OCI-LY7 (cell line): ENCODE results near the gene NAPSA. TPM values are rescaled to one million over a fixed set of nuclear protein-coding genes. Genes with fewer than 3 reads are reported as not detected.
"Not testable (repeated sequence)": the region's sequence is repeated elsewhere in the genome, so short reads cannot be mapped to it uniquely, and the experiment has no call there.

Experiments
- BruUV-seq: library from RNA; stranded (reverse); fragments of 400-500 nt; replicated peaks from 2 replicates; lab custom pipeline; 2021; lab: Mats Ljungman, UMichigan
- CTCF ChIA-PET: fragments of 300-600 bp; sonication (Branson Sonifier 250); formaldehyde crosslinking; loops from one replicate; lab custom pipeline; 2022; ENCODE audit warnings: antibody characterized with exemption; ENCODE audit not compliant: unreplicated experiment; lab: Charles Lee
- POLR2A ChIA-PET: fragments of 300-600 bp; sonication (Branson Sonifier 250); formaldehyde crosslinking; loops from one replicate; lab custom pipeline; 2022; ENCODE audit warnings: antibody characterized with exemption; lab: Charles Lee
- DNase-seq: peaks from one replicate; pipeline ENCODE4 v3.0.0-alpha.2; 2015; ENCODE audit warnings: low spot score
- H2AFZ ChIP-seq: fragments of 200-600 bp; sonication (generic), shearing (Covaris generic); 2 replicates; pipeline ENCODE4 v1.6.1; 2014; ENCODE audit warnings: mild to moderate bottlenecking, antibody characterized with exemption, low read length, moderate library complexity
- H3K27ac ChIP-seq: fragments of 200-600 bp; sonication (generic); 2 replicates; pipeline ENCODE4 v1.5.1; 2014; ENCODE audit warnings: mixed run types, low read depth, mild to moderate bottlenecking, moderate library complexity, low read length, inconsistent platforms; ENCODE audit not compliant: poor library complexity, severe bottlenecking
- H3K36me3 ChIP-seq: fragments of 200-600 bp; sonication (generic); 2 replicates; pipeline ENCODE4 v1.6.1; 2014; ENCODE audit warnings: mild to moderate bottlenecking, antibody characterized with exemption, low read length, moderate library complexity, mixed read lengths; ENCODE audit not compliant: insufficient read depth
- H3K4me1 ChIP-seq: fragments of 200-600 bp; sonication (generic); 2 replicates; pipeline ENCODE4 v1.5.1; 2014; ENCODE audit warnings: mild to moderate bottlenecking, low read length; ENCODE audit not compliant: insufficient read depth, poor library complexity, severe bottlenecking
- H3K4me2 ChIP-seq: fragments of 200-600 bp; sonication (generic); 2 replicates; pipeline ENCODE4 v1.6.1; 2014; ENCODE audit warnings: mild to moderate bottlenecking, low read length
- H3K4me3 ChIP-seq: fragments of 200-600 bp; sonication (generic); 2 replicates; pipeline ENCODE4 v1.5.1; 2014; ENCODE audit warnings: mild to moderate bottlenecking, low read depth, low read length; ENCODE audit not compliant: poor library complexity, severe bottlenecking
- H3K79me2 ChIP-seq: fragments of 200-600 bp; sonication (generic); 2 replicates; pipeline ENCODE4 v1.6.1; 2016; ENCODE audit warnings: low read depth, mild to moderate bottlenecking, low read length, moderate library complexity, mixed read lengths; ENCODE audit not compliant: insufficient read depth
- H3K9me2 ChIP-seq: fragments of 200-600 bp; sonication (generic); 2 replicates; pipeline ENCODE4 v1.6.1; 2016; ENCODE audit warnings: mild to moderate bottlenecking, low read length, mixed read lengths; ENCODE audit not compliant: insufficient read depth
- H3K9me3 ChIP-seq: fragments of 200-600 bp; sonication (generic); 2 replicates; pipeline ENCODE4 v1.6.1; 2014; ENCODE audit warnings: mild to moderate bottlenecking, mixed run types, low read length, mixed read lengths
- H4K20me1 ChIP-seq: fragments of 200-600 bp; sonication (generic); 2 replicates; pipeline ENCODE4 v1.6.1; 2014; ENCODE audit warnings: mild to moderate bottlenecking, antibody characterized with exemption, low read length, moderate library complexity, mixed read lengths; ENCODE audit not compliant: insufficient read depth
- EZH2phosphoT487 ChIP-seq: fragments of 200-600 bp; sonication (generic); IDR thresholded peaks from 2 replicates; pipeline ENCODE4 v1.6.1; 2018; ENCODE audit warnings: low read depth, borderline replicate concordance, mild to moderate bottlenecking, mixed run types, antibody characterized with exemption, low read length, moderate library complexity, mixed read lengths
- intact Hi-C: fragments of 100-400 bp; cut with micrococcal nuclease; formaldehyde crosslinking; loops from one replicate; pipeline ENCODE4 v1.10.0; 2022; ENCODE audit not compliant: unreplicated experiment
- total RNA-seq, 2 experiments: library from RNA; depleted of rRNA in 1 of 2; stranded (reverse); fragments of >200 nt in 1 of 2; shearing (Covaris generic) in 1 of 2; gene quantifications; 2 replicates each; pipeline ENCODE4 v1.2.3, GENCODE V29; 2014 to 2022
- TF ChIP-seq, protein P1 (sequence below): fragments of 200-600 bp; sonication (generic); conservative IDR thresholded peaks from 2 replicates; pipeline ENCODE4 v1.5.1; 2014; ENCODE audit warnings: mild to moderate bottlenecking, antibody characterized with exemption, low read length, moderate library complexity, mixed read lengths

The NAPSA gene
- total RNA-seq, 2 experiments from 2014 or later = 5.7 to 30.1 TPM

- BruUV-seq = no TSS peak
- Histone ChIP-seq H3K4me2 (peak overlapping the region; percentile 95), H2AFZ (no peak overlapping the region), H3K4me1 (peaks cover 60% of the 10 kb centered on the region), H4K20me1 (peaks cover 7% of the 10 kb centered on the region; the same call in 1 of the 2 replicates), H3K4me3 (peak overlapping the region; percentile 68), H3K9me3 (no peaks in the 10 kb centered on the region), H3K9me2 (no peaks in the 10 kb centered on the region), H3K27ac (peak overlapping the region; percentile 79), H3K36me3 (peaks cover 43% of the 10 kb centered on the region), H3K79me2 (peaks cover 33% of the 10 kb centered on the region)
- no peak for DNase-seq
- ChIA-PET POLR2A (interaction anchor here (0.6 kb wide), 1 partner anchor 1002 kb away, joined by 3 read pairs; no protein-coding TSS in a partner anchor), CTCF (no interaction called here)
- intact Hi-C loops = loop anchor here (2.0 kb wide), 1 partner anchor 13 kb away; no protein-coding TSS in a partner anchor
- no peak for TF ChIP-seq EZH2phosphoT487
- TF ChIP-seq, protein P1, sequence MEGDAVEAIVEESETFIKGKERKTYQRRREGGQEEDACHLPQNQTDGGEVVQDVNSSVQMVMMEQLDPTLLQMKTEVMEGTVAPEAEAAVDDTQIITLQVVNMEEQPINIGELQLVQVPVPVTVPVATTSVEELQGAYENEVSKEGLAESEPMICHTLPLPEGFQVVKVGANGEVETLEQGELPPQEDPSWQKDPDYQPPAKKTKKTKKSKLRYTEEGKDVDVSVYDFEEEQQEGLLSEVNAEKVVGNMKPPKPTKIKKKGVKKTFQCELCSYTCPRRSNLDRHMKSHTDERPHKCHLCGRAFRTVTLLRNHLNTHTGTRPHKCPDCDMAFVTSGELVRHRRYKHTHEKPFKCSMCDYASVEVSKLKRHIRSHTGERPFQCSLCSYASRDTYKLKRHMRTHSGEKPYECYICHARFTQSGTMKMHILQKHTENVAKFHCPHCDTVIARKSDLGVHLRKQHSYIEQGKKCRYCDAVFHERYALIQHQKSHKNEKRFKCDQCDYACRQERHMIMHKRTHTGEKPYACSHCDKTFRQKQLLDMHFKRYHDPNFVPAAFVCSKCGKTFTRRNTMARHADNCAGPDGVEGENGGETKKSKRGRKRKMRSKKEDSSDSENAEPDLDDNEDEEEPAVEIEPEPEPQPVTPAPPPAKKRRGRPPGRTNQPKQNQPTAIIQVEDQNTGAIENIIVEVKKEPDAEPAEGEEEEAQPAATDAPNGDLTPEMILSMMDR = no peak
Observed at GRCh38 chr19:50331221-50331993, 34.0 kb downstream of the NAPSA start.

- DNase-seq = peak; percentile 95
- H3K9me2 ChIP-seq = no peaks in the 10 kb centered on the region
- peak overlapping the region; percentile 68 for H3K4me3 ChIP-seq
- peaks cover 35% of the 10 kb centered on the region for H3K79me2 ChIP-seq
- TF ChIP-seq, protein P1 = no peak
- no peak for TF ChIP-seq EZH2phosphoT487
- peaks cover 14% of the 10 kb centered on the region; the same call in 1 of the 2 replicates for H4K20me1 ChIP-seq
- H2AFZ ChIP-seq = no peak overlapping the region
- H3K4me2 ChIP-seq = peak overlapping the region; percentile 95
- ChIA-PET CTCF (no interaction called here), POLR2A (interaction anchor here (0.6 to 1.1 kb wide), 2 partner anchors 14 to 1001 kb away, joined by 3 read pairs; no protein-coding TSS in a partner anchor)
- peaks cover 59% of the 10 kb centered on the region for H3K4me1 ChIP-seq
- H3K9me3 ChIP-seq = no peaks in the 10 kb centered on the region
- intact Hi-C loops = loop anchor here (2.0 kb wide), 1 partner anchor 14 kb away; no protein-coding TSS in a partner anchor
- peaks cover 34% of the 10 kb centered on the region for H3K36me3 ChIP-seq
- BruUV-seq = no TSS peak
- peak overlapping the region; percentile 79 for H3K27ac ChIP-seq
Observed at GRCh38 chr19:50330365-50331078, 34.9 kb downstream of the NAPSA start.

DNA sequence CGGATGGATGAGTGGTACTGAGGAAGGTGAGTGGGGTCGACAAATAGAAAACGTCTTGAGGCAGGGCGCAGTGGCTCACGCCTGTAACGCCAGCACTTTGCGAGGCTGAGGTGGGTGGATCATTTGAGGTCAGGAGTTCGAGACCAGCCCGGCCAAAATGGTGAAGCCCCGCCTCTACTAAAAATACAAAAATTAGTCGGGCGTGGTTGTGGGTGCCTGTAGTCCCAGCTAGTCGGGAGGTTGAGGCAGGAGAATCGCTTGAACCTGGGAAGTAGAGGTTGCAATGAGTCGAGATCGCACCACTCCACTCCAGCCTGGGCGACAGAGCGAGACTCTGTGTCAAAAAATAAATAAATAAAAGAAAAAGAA lies 35.5 kb downstream of the NAPSA start:
- Histone ChIP-seq H3K4me2 (peak overlapping the region; percentile 67), H3K27ac (peak overlapping the region; percentile 79), H4K20me1 (peaks cover 14% of the 10 kb centered on the region), H3K4me3 (peak overlapping the region; percentile 68), H3K36me3 (peaks cover 28% of the 10 kb centered on the region), H3K4me1 (peaks cover 59% of the 10 kb centered on the region), H3K79me2 (peaks cover 39% of the 10 kb centered on the region)
- H3K9me3 ChIP-seq, H3K9me2 ChIP-seq, DNase-seq, CTCF ChIA-PET, H2AFZ ChIP-seq: not testable (repeated sequence)
- intact Hi-C loops = loop anchor here (2.0 to 10.0 kb wide), 3 partner anchors 15 to 1275 kb away; no protein-coding TSS in a partner anchor
- POLR2A ChIA-PET = interaction anchor here (1.0 to 1.1 kb wide), 2 partner anchors 10 to 14 kb away, joined by 3 read pairs; no protein-coding TSS in a partner anchor
- BruUV-seq = TSS peak; percentile 76
